Peyer's patch (tissue), 4 donors: ENCODE measurements around the gene SOX6. TPM values are rescaled to one million over a fixed set of nuclear protein-coding genes. Genes with fewer than 3 reads are reported as not detected.

ENCODE experiments used
- DNase-seq, 3 donors: peaks; one replicate each; pipeline ENCODE4 v3.0.0-alpha.2; 2017 to 2019
- H3K27ac ChIP-seq, 4 donors: fragments of 200-600 bp; sonication (generic); one replicate each; pipeline ENCODE4 v1.5.1; 2016 to 2019
- H3K27me3 ChIP-seq, 2 donors: fragments of 200-600 bp; sonication (generic); one replicate each; pipeline ENCODE4 v1.5.1; 2019
- H3K36me3 ChIP-seq, 3 donors: fragments of 200-600 bp; sonication (generic); one replicate each; pipeline ENCODE4 v1.5.1; 2016 to 2019
- H3K4me1 ChIP-seq, 4 donors: fragments of 200-600 bp; sonication (generic); one replicate each; pipeline ENCODE4 v1.5.1; 2016 to 2019
- H3K4me3 ChIP-seq, 4 donors: fragments of 200-600 bp; sonication (generic); 1 replicate in 3 of 4; 2 replicates in 1 of 4; pipeline ENCODE4 v1.5.1; 2016 to 2019; ENCODE audit warnings: mild to moderate bottlenecking in 1 of 4
- H3K9me3 ChIP-seq, 4 donors: fragments of 200-600 bp; sonication (generic); one replicate each; pipeline ENCODE4 v1.5.1; 2016 to 2019; ENCODE audit warnings: mild to moderate bottlenecking in 1 of 4
- CTCF ChIP-seq, 6 experiments: fragments of 450-650 bp in 4 of 6; fragments of 200-600 bp in 2 of 6; sonication (generic) in 1 of 6; IDR thresholded peaks; one replicate each; pipeline ENCODE4 v1.5.1; 2017 to 2019; ENCODE audit warnings: antibody characterized with exemption in 6 of 6, mild to moderate bottlenecking in 3 of 6, moderate library complexity in 1 of 6
- POLR2A ChIP-seq, 2 donors: fragments of 450-650 bp; IDR thresholded peaks; one replicate each; pipeline ENCODE4 v1.5.1; 2017; ENCODE audit warnings: antibody characterized with exemption in 2 of 2, mild to moderate bottlenecking in 2 of 2, moderate library complexity in 2 of 2
- total RNA-seq, 4 donors: library from RNA; depleted of rRNA; stranded (reverse); fragments of >200 nt; gene quantifications; one replicate each; pipeline ENCODE4 v1.1.0, GENCODE V29; 2016

Gene SOX6
- total RNA-seq, 4 donors from 2014 or later: 144 to 205 (median 161) TPM

- no peak for DNase-seq
Measured at GRCh38 chr11:16049611-16050010, 306.7 kb downstream of the SOX6 start.

GRCh38 chr11:16047073-16047472 lies 309.3 kb downstream of the SOX6 start:
- no peaks in the 10 kb centered on the region for H3K27me3 ChIP-seq
- no peak overlapping the region for H3K4me3 ChIP-seq
- H3K36me3 ChIP-seq: peaks cover 0 to 19% (median 0%) of the 10 kb centered on the region in 3 donors
- H3K9me3 ChIP-seq: no peaks in the 10 kb centered on the region
- no peak for TF ChIP-seq CTCF (IDR thresholded peaks at IDR 0.05)
- no peak for TF ChIP-seq POLR2A (IDR thresholded peaks at IDR 0.05)
- DNase-seq: no peak
- no peak overlapping the region for H3K27ac ChIP-seq
- no peaks in the 10 kb centered on the region for H3K4me1 ChIP-seq

More at GRCh38 chr11:16049611-16050010, 306.7 kb downstream of the SOX6 start:
- Histone ChIP-seq H3K27ac (no peak overlapping the region), H3K4me1 (no peaks in the 10 kb centered on the region), H3K9me3 (no peaks in the 10 kb centered on the region), H3K4me3 (no peak overlapping the region), H3K27me3 (no peaks in the 10 kb centered on the region), H3K36me3 (peaks cover 0 to 19% (median 0%) of the 10 kb centered on the region in 3 donors)
- TF ChIP-seq CTCF (IDR thresholded peaks at IDR 0.05) (no peak), POLR2A (IDR thresholded peaks at IDR 0.05) (no peak)

- no peak for DNase-seq
- TF ChIP-seq CTCF (IDR thresholded peaks at IDR 0.05) (no peak), POLR2A (IDR thresholded peaks at IDR 0.05) (no peak)
- no peaks in the 10 kb centered on the region for H3K9me3 ChIP-seq
- peaks cover 0 to 9% (median 0%) of the 10 kb centered on the region in 3 donors for H3K36me3 ChIP-seq
- no peaks in the 10 kb centered on the region for H3K4me1 ChIP-seq
- H3K27me3 ChIP-seq: no peaks in the 10 kb centered on the region
- no peak overlapping the region for H3K27ac ChIP-seq
- no peak overlapping the region for H3K4me3 ChIP-seq
Measured at GRCh38 chr11:16043617-16044016, 312.7 kb downstream of the SOX6 start.

GRCh38 chr11:16041207-16041606 lies 315.1 kb downstream of the SOX6 start:
- Histone ChIP-seq H3K4me3 (no peak overlapping the region), H3K36me3 (peaks cover 0 to under 1% (median 0%) of the 10 kb centered on the region in 3 donors), H3K27ac (no peak overlapping the region), H3K27me3 (no peaks in the 10 kb centered on the region), H3K9me3 (no peaks in the 10 kb centered on the region), H3K4me1 (no peaks in the 10 kb centered on the region)
- DNase-seq: no peak
- TF ChIP-seq CTCF (IDR thresholded peaks at IDR 0.05): no peak
- TF ChIP-seq POLR2A (IDR thresholded peaks at IDR 0.05): no peak

GRCh38 chr11:16040151-16040550 lies 316.2 kb downstream of the SOX6 start:
- Histone ChIP-seq H3K9me3 (no peaks in the 10 kb centered on the region), H3K4me1 (no peaks in the 10 kb centered on the region), H3K4me3 (no peak overlapping the region), H3K27ac (no peak overlapping the region), H3K36me3 (no peaks in the 10 kb centered on the region), H3K27me3 (no peaks in the 10 kb centered on the region)
- TF ChIP-seq POLR2A (IDR thresholded peaks at IDR 0.05) (no peak), CTCF (IDR thresholded peaks at IDR 0.05) (no peak)
- no peak for DNase-seq

- Histone ChIP-seq H3K27me3 (no peaks in the 10 kb centered on the region), H3K4me3 (no peak overlapping the region), H3K27ac (no peak overlapping the region), H3K9me3 (no peaks in the 10 kb centered on the region), H3K36me3 (no peaks in the 10 kb centered on the region), H3K4me1 (no peaks in the 10 kb centered on the region)
- no peak for TF ChIP-seq POLR2A (IDR thresholded peaks at IDR 0.05)
- TF ChIP-seq CTCF (IDR thresholded peaks at IDR 0.05): no peak
- no peak for DNase-seq
Measured at GRCh38 chr11:16037179-16037578, 319.2 kb downstream of the SOX6 start.
